PC-3 (cell line): ENCODE results near the gene IPMK. TPM values are rescaled to one million over a fixed set of nuclear protein-coding genes. Genes with fewer than 3 reads are reported as not detected.

ENCODE experiments used
- ATAC-seq: fragments of 200-7000 bp; cut with Tn5 transposase; 2 replicates; pipeline ENCODE4 v1.9.1; 2020; ENCODE audit warnings: mild to moderate bottlenecking, moderate library complexity
- BruUV-seq: library from RNA; stranded (reverse); fragments of 400-500 nt; replicated peaks from 2 replicates; lab custom pipeline; 2021; lab: Mats Ljungman, UMichigan
- CTCF ChIA-PET: fragments of 300-600 bp; sonication (Branson Sonifier 250); formaldehyde crosslinking; loops from one replicate; lab custom pipeline; 2022; ENCODE audit warnings: antibody characterized with exemption; lab: Charles Lee
- POLR2A ChIA-PET: fragments of 300-600 bp; sonication (Branson Sonifier 250); formaldehyde crosslinking; loops from one replicate; lab custom pipeline; 2022; ENCODE audit warnings: antibody characterized with exemption; ENCODE audit not compliant: unreplicated experiment; lab: Charles Lee
- DNase-seq: peaks from one replicate; pipeline ENCODE4 v3.0.0-alpha.2; 2015
- H2AFZ ChIP-seq: fragments of 300-600 bp; sonication (generic); 2 replicates; pipeline ENCODE4 v1.6.0; 2016; ENCODE audit warnings: antibody characterized with exemption, low read length
- H3F3A ChIP-seq: fragments of 300-600 bp; sonication (generic); one replicate; pipeline ENCODE4 v1.6.0; 2017; ENCODE audit warnings: antibody characterized with exemption, low read length, control low read depth, mild to moderate bottlenecking; ENCODE audit not compliant: unreplicated experiment
- H3K27ac ChIP-seq: fragments of 300-600 bp; sonication (generic); 2 replicates; pipeline ENCODE4 v1.5.1; 2016; ENCODE audit warnings: mild to moderate bottlenecking, low read length
- H3K27me3 ChIP-seq: fragments of 300-600 bp; sonication (generic); 2 replicates; pipeline ENCODE4 v1.6.1; 2016; ENCODE audit warnings: low read length, mixed read lengths
- H3K36me3 ChIP-seq: fragments of 300-600 bp; sonication (generic); 2 replicates; pipeline ENCODE4 v1.6.1; 2016; ENCODE audit warnings: low read depth, mixed run types, low read length, mixed read lengths
- H3K4me1 ChIP-seq: fragments of 300-600 bp; sonication (generic); 2 replicates; pipeline ENCODE4 v1.5.1; 2016; ENCODE audit warnings: low read length; ENCODE audit not compliant: insufficient read depth
- H3K4me2 ChIP-seq: fragments of 300-600 bp; sonication (generic); 2 replicates; pipeline ENCODE4 v1.6.0; 2016; ENCODE audit warnings: low read length
- H3K4me3 ChIP-seq: fragments of 300-600 bp; sonication (generic); 2 replicates; pipeline ENCODE4 v1.5.1; 2016; ENCODE audit warnings: mild to moderate bottlenecking, low read length, mixed read lengths
- H3K79me2 ChIP-seq: fragments of 300-600 bp; sonication (generic); 2 replicates; pipeline ENCODE4 v1.6.1; 2017; ENCODE audit warnings: low read length, mixed read lengths
- H3K9ac ChIP-seq: fragments of 300-600 bp; sonication (generic); 2 replicates; pipeline ENCODE4 v1.6.0; 2016; ENCODE audit warnings: mild to moderate bottlenecking, low read length
- H3K9me2 ChIP-seq: fragments of 300-600 bp; sonication (generic); replicated peaks from 2 replicates; pipeline ENCODE4 v1.6.1; 2016; ENCODE audit warnings: mixed run types, low read length, mixed read lengths
- H3K9me3 ChIP-seq: fragments of 300-600 bp; sonication (generic); 2 replicates; pipeline ENCODE4 v1.6.1; 2016; ENCODE audit warnings: low read length, mixed read lengths
- H4K20me1 ChIP-seq: fragments of 300-600 bp; sonication (generic); 2 replicates; pipeline ENCODE4 v1.6.1; 2016; ENCODE audit warnings: low read length, mixed read lengths
- CTCF ChIP-seq: fragments of 300-600 bp; sonication (generic); conservative IDR thresholded peaks from 2 replicates; pipeline ENCODE4 v1.5.1; 2017; ENCODE audit warnings: antibody characterized with exemption, low read depth, mild to moderate bottlenecking, low read length
- EZH2 ChIP-seq: fragments of 300-600 bp; sonication (generic); IDR thresholded peaks from one replicate; pipeline ENCODE4 v1.6.1; 2017; ENCODE audit warnings: antibody characterized with exemption, mild to moderate bottlenecking, low read length; ENCODE audit not compliant: unreplicated experiment
- EZH2phosphoT487 ChIP-seq: fragments of 300-600 bp; sonication (generic); IDR thresholded peaks from 2 replicates; pipeline ENCODE4 v1.6.1; 2018; ENCODE audit warnings: mild to moderate bottlenecking, antibody characterized with exemption, low read length, borderline replicate concordance
- intact Hi-C: fragments of 100-400 bp; cut with micrococcal nuclease; formaldehyde crosslinking; loops from 2 replicates; pipeline ENCODE4 v1.9.0; 2023
- total RNA-seq: library from RNA; depleted of rRNA; stranded (reverse); fragments of >200 nt; gene quantifications from 2 replicates; pipeline ENCODE4 v1.2.3, GENCODE V29; 2014

IPMK gene
- total RNA-seq, 1 experiment from 2014 or later, result 7.1 TPM

GRCh38 chr10:58266826-58267712 lies 625 bp downstream of the IPMK start:
- no peaks in the 10 kb centered on the region for H3K36me3 ChIP-seq
- CTCF ChIA-PET, result interaction anchor here (0.6 to 0.7 kb wide), 2 partner anchors 25 to 90 kb away, joined by 3 read pairs; no protein-coding TSS in a partner anchor

GRCh38 chr10:58266003-58266825 lies 1.5 kb downstream of the IPMK start:
- ATAC-seq, result no peak
- H3K9ac ChIP-seq, result peak overlapping the region; percentile 43

More at GRCh38 chr10:58266826-58267712, 625 bp downstream of the IPMK start:
- intact Hi-C loops, result loop anchor here (2.0 kb wide), 1 partner anchor 30 kb away; no protein-coding TSS in a partner anchor
- peaks cover 13% of the 10 kb centered on the region for H4K20me1 ChIP-seq
- H3K9me2 ChIP-seq, result no peaks in the 10 kb centered on the region
- H2AFZ ChIP-seq, result peak overlapping the region; percentile 95
- H3K27ac ChIP-seq, result peak overlapping the region; percentile 7
- no peaks in the 10 kb centered on the region for H3F3A ChIP-seq
- no peaks in the 10 kb centered on the region for H3K27me3 ChIP-seq
- BruUV-seq, result TSS peak; percentile 33
- peak overlapping the region; percentile 95 for H3K4me2 ChIP-seq
- H3K79me2 ChIP-seq, result peaks cover 77% of the 10 kb centered on the region
- ATAC-seq (peak; percentile 4), DNase-seq (peak; percentile 60)
- H3K9me3 ChIP-seq, result no peaks in the 10 kb centered on the region
- peaks cover 19% of the 10 kb centered on the region for H3K4me1 ChIP-seq
- POLR2A ChIA-PET, result no interaction called here
- H3K4me3 ChIP-seq, result peak overlapping the region; percentile 89
- no peak for TF ChIP-seq EZH2
- no peak for TF ChIP-seq EZH2phosphoT487
- H3K9ac ChIP-seq, result peak overlapping the region; percentile 43

More at GRCh38 chr10:58266003-58266825, 1.5 kb downstream of the IPMK start:
- Histone ChIP-seq H2AFZ (peak overlapping the region; percentile 95), H3K9me2 (no peaks in the 10 kb centered on the region), H3K27me3 (no peaks in the 10 kb centered on the region), H3K4me3 (peak overlapping the region; percentile 89), H3K36me3 (no peaks in the 10 kb centered on the region), H3K27ac (peak overlapping the region; percentile 7), H3K4me2 (peak overlapping the region; percentile 95), H3K79me2 (peaks cover 68% of the 10 kb centered on the region), H3F3A (no peaks in the 10 kb centered on the region), H3K4me1 (peaks cover 19% of the 10 kb centered on the region), H3K9me3 (no peaks in the 10 kb centered on the region), H4K20me1 (0 out of 2 replicates have a peak, but pooled peaks cover 8% of the 10 kb centered on the region)
- DNase-seq, result peak; percentile 64
- ChIA-PET POLR2A (no interaction called here), CTCF (interaction anchor here (0.7 kb wide), 1 partner anchor 89 kb away, joined by 3 read pairs; no protein-coding TSS in a partner anchor)
- no TSS peak for BruUV-seq
- TF ChIP-seq CTCF, result no peak
- TF ChIP-seq EZH2phosphoT487, result no peak
- no peak for TF ChIP-seq EZH2
- intact Hi-C loops, result loop anchor here (2.0 kb wide), 1 partner anchor 29 kb away; no protein-coding TSS in a partner anchor
